22Rv1 (cell line): ENCODE data around the gene C17orf100.

Experiments used
- H3K27ac ChIP-seq: fragments of 450-650 bp; 2 replicates; pipeline ENCODE4 v1.5.1; 2017
- CTCF ChIP-seq: fragments of 450-650 bp; IDR thresholded peaks from 2 replicates; pipeline ENCODE4 v1.5.1; 2017; ENCODE audit warnings: mild to moderate bottlenecking
- ZFX ChIP-seq: fragments of 450-650 bp; IDR thresholded peaks from 2 replicates; pipeline ENCODE4 v1.6.1; 2017; ENCODE audit warnings: antibody characterized with exemption, borderline replicate concordance

The C17orf100 gene

DNA sequence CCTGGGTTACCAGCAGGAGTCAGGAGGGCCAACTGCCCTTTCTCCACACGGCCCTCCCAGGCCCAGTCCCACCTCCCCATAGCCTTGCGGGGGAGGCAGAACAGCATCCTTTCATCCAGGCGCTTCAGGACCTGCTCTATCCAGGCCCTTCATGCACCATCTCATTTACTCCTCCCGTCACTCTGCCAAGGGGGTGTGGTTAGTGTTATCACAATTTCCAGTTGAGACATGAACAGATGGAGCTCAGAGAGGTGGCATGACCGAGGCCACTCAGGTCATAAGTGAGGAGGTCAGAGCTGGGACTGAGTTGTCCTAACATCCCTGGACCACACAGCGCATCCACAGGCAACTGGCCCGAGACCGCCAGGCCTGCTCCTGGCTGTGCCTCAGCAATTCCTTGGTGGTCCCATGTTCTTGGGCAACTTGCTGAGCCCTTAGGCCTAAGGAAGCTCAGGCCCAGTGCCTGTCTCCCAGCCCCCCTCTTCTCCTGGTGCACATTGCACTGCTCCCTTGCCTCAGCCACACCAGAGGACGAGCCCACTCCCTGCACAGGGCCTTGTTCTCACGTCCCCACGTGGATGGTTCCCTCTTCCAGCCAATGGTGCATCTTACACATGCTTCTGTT is 23.8 kb downstream of the C17orf100 start:
- H3K27ac ChIP-seq = no peak overlapping the region
- TF ChIP-seq ZFX (no peak), CTCF (no peak)

GRCh38 chr17:6676802-6677157 is 25.2 kb downstream of the C17orf100 start:
- no peak overlapping the region for H3K27ac ChIP-seq
- TF ChIP-seq ZFX = no peak
- TF ChIP-seq CTCF = no peak

DNA sequence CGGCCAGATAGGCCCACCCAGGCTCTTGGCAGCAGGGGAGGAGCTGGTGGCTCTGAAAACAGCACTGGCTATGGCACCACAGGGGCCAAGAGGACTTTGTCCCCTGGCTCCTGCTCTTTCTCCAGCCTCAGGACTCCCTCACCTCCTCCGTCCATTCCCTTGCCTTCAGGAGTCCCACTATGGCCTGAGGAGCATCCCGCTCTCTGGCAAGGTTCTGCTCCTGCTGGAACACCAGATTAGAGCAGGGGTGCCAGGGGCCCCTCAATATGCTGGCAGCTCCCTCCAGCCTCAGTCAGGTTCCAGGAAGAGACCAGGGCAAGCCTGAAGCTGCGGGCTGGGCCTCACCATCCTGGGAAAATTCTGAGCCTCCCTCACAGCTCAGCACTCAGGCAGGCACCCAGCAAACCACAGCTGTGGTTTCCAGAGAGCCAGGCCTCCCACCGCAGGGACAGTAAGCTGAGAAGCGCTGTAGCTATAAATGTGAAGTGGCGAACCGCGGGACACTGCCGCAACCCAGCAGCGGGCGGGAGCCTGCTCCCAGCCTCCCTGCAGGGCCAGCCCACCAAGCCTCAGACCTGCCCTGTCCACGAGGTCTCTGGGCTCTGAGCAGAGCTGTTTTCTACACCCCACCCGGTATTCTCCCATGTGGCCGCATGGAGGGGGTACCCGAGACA is 25.7 kb downstream of the C17orf100 start:
- no peak overlapping the region for H3K27ac ChIP-seq
- TF ChIP-seq CTCF = no peak
- TF ChIP-seq ZFX = no peak

DNA sequence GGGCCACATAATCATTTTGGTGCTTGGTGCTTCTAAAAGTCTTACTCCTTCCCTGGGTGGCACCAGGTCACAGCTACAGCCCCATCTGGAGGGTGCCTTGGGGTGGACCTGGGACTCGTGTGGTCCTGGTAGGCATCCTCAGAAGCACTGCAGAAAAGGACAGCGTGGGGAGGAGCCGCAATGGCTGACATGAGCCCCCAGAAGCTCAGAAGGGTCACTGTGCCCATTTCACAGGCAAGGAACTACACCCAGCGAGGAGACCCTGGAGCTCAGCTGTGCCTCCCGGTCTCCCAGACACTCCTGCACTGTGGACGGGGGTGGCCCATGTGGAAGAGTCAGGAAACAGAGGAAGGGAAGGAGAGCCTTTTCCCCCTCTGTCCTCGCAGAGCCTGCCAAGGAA is 26.4 kb downstream of the C17orf100 start:
- no peak for TF ChIP-seq CTCF
- no peak for TF ChIP-seq ZFX
- H3K27ac ChIP-seq = no peak overlapping the region

DNA sequence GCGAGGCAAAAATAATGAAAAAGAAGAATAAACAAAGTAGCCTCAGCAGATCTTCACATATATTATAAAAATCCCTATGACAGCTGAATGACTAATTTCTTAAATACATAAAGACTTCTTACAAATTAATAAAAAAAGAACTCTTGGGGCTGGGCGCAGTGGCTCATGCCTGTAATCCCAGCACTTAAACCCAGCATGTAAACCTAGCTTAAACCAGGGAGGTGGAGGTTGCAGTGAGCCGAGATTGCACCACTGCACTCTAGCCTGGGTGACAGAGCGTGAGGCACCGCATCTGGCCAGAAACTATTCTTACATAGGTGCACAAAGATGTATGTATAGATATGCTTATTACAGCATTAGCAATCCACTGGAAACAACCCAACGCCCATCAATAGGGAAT is 27.7 kb downstream of the C17orf100 start:
- H3K27ac ChIP-seq = no peak overlapping the region
- TF ChIP-seq ZFX (no peak), CTCF (no peak)

DNA sequence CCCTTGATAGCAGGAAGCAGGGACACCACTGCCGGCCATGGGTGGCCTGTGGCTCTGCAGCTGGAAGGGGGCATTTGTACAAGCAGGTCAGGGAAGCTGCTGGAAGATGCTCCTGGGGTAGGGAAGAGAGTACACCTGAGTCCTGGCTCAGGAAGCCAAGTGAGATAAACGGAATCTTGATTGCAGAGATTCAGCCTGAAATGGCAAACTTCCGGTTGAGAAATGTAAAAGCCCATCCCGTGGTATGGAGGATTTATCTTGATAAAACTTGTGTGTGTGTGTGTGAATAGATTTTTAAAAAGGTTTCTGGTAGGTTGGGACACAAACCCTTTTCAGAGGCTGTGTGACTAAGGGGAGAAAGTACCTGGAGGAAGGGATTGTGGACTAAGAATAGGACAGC is 29.6 kb downstream of the C17orf100 start:
- TF ChIP-seq ZFX (no peak), CTCF (no peak)
- no peak overlapping the region for H3K27ac ChIP-seq

- TF ChIP-seq CTCF = no peak
- TF ChIP-seq ZFX = no peak
- H3K27ac ChIP-seq = no peak overlapping the region
Measured at GRCh38 chr17:6681671-6682070, 30.1 kb downstream of the C17orf100 start.
